Activated CD8-positive, alpha-beta memory T cell treated with anti-CD3 and anti-CD28 coated beads for 1 hour (primary cell): ENCODE data around the gene BMP7.
"Not testable (repeated sequence)": the region's sequence is repeated elsewhere in the genome, so short reads cannot be mapped to it uniquely, and the experiment has no call there.

Experiments
- DNase-seq, 2 donors: peaks; one replicate each; pipeline ENCODE4 v3.0.0-alpha.2; 2020; ENCODE audit warnings: low read depth in 1 of 2; ENCODE audit errors: extremely low read depth in 1 of 2

Gene BMP7

DNA sequence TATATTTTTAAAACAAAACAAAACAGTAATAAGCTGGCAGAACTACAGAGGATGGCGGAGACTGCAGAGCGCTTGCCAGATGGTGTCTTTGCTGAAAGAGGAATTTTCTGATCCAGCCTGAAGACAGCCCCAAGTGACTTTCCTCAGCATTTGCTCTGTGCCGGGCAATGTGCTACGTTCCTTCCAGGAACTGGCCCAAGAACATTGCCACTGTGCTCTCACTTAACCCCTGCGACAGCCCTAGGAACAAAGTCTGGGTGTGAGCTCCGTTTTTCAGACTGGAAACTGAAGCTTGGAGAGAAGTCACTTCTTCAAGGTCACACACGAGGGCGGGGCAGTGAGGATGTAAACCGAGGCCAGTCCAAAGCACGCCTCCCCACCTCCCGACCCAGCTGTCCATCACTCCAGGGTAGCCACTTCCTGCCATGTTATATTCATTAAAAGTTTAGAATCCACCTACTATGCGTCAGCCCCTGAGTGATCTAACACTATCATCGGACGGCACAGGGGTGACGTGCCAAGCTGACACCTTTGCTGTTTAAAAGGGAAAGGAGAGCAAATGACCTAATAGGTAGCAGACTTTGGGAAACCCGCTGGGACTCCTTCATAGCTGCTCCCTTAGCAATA, 22.3 kb upstream of the BMP7 start:
- DNase-seq: no peak

- no peak for DNase-seq
These were observed 21.5 kb upstream of the BMP7 start for GRCh38 chr20:57287901-57288300.

- no peak for DNase-seq
These were observed 20.8 kb upstream of the BMP7 start for GRCh38 chr20:57287007-57287880.

DNA sequence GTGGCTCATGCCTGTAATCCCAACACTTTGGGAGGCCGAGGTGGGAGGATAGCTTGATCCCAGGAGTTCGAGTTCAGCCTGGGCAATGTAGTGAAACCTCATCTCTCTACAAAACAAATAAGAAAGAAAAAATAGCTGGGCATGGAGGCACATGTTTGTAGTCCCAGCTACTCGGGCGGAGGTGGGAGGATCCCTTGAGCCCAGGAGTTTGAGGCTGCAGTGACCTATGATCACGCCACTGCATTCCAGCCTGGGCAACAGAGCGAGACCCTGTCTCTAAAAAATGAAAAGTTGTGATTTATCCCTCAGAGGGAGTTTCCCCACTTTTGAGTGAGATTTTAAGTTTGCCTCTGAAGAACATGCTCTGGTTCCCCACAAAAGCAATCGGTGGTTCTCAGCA, 17.4 kb upstream of the BMP7 start:
- no peak for DNase-seq

- DNase-seq: no peak
These were observed 16.4 kb upstream of the BMP7 start for GRCh38 chr20:57282670-57283361.

DNA sequence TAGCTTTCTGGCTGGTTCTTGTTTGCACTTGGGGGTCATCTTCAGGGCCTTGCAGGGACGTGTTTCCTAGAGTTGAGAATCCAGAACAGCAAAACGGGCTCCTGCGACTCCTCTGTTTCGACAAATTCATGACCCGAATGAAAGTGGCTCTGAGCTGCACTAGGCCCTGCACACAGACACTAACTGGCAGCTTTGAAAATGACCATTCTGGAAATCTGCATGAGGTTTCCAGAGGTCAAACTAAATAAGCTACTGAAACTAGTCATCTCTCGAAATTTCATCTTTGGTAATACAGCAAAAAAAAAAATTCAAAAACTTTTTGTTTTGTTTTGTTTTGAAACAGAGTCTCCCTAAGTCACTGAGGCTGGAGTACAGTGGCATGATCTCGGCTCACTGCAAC, 15.5 kb upstream of the BMP7 start:
- DNase-seq: no peak

- DNase-seq: no peak
These were observed 13.8 kb upstream of the BMP7 start for GRCh38 chr20:57280221-57280620.

DNA sequence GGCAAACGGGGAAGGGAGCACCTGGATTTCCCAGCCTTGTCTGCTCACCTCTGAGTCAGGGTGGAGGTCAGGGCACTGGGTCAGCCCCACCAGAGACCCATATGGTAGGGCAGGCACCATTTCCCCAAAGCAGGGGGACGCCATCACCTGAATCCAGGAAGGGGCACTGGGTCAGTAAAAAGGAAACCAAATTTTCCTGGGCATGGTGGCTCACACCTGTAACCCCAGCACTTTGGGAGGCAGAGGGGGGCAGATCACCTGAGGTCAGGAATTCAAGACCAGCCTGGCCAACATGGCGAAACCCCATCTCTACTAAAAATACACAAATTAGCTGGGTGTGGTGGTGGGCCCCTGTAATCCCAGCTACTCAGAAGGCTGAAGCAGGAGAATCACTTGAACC, 13.1 kb upstream of the BMP7 start:
- not testable (repeated sequence) for DNase-seq

DNA sequence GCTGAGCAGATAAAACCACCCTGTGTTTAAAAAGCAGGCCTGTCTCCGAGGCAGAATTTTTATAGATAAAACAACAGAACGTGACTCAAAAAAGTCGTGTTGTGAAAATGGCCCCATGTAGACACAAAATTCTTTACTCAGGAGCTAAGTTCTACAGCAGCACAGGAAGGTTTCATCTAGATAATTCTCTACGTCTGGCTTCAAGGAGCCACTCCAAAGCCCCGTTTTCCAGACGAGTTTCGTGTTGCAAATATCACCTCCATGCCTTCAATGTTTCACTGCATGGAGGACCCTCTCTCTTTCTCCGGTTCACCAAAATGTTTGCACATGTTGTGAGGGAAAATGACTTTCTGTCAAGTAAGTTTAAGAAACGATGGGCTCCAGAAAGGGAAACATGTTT, 12.0 kb upstream of the BMP7 start:
- DNase-seq: no peak

DNA sequence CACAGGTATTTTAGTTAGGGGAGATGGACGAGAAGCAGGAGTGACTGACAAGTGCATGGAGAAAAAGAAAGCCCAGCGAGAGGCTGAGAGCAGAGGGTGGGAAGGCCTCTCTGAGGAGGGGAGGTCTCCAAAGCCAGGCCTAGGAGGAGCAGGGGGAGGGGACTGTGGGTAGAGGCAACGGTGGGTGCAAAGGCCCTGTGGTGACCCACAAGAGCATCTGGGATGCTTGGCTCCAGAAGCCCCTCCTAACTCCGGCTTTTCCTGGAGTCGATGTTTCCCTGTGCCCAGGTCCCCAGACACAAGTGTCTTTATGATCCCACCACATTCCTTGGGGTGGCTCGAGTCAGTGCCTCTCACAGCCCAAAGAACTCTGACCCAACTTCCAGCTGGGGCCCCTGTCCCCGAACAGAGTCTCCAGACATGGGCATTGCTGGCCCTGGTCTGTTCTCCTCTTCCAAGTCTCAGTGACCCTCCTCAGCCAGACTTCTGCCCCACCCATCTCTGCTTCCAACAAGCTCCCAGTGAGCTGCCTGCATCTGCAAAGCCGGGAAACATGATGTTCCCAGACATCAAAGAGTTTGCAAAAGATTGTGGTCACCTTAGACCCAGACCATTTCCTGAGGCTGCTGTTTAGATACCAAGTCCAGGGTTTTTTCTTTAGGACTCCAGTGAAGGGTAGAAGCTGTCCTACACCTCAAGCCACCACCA, 11.1 kb upstream of the BMP7 start:
- DNase-seq: no peak

DNA sequence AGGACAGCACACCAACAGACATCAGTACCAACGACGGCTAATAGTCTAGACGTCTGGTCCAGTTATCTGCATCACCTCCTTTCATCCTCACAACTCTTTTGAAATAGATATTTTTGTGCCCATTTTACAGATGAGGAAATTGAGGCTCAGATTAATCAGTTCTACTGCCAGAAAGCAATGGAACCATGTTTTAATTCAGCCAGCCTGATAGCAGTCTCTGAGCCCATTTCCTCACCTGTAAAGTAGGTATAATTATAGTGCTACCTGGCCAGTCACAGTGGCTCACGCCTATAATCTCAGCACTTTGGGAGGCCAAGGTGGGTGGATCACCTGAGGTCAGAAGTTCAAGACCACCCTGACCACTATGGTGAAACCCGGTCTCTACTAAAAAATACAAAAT, 9.8 kb upstream of the BMP7 start:
- no peak for DNase-seq

DNA sequence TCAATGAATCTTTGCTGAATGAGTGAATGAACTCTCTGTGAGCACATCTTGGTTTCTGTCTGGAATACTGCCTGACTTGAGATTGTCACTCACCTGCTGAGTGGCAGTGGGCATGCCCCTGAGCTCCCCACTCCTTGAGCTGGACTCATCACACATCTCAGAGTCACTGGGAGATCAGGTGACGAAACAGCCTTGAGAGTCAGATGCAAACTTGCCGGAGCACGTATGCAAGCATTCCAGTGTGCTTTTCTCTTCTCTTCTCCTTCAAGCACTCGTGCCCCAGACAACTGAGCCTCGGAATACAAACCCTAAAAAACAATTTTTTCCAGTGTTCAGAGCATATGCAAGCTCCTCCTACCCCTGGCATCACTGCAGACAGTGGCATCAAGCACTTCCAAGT, 9.4 kb upstream of the BMP7 start:
- no peak for DNase-seq

DNA sequence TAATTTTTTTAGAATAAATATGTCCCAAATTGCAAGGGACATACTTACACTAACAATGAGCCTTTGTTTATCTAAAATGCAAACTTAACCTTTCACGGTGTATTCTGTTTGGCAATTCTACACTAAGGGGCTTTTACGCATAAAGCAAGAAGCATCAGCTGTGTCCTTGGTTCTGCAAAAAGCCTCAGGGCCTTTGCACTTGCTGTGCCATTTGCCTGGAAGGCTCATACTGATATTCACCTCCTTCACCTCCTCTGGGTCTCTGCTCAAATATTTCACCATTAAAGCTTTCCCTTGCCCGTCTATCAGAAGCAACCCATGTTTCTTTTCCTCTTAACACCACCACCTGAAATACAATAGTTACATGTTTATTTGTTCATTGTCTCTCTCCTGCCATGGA, 8.9 kb upstream of the BMP7 start:
- DNase-seq: no peak

- no peak for DNase-seq
These were observed 8.4 kb upstream of the BMP7 start for GRCh38 chr20:57274846-57275245.

DNA sequence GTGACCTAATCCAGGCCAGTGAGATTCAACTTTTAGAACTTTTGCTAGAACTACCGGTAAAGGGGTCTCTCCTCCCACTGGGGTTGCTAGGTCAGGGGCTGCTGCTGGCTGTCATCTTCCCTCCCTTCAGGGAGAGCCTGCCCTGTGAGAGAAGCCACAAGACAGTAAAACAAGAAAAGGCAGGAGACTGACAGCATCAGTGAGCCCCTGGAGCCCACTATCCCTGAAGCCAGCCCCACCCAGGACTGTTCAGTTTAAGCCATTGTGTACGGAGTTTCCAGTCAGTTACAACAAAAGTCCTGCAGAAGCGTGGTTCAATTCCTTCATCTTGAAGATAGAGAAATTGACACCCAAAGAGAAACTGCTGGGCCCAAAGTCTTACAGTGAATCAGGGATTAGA, 7.9 kb upstream of the BMP7 start:
- DNase-seq: no peak

DNA sequence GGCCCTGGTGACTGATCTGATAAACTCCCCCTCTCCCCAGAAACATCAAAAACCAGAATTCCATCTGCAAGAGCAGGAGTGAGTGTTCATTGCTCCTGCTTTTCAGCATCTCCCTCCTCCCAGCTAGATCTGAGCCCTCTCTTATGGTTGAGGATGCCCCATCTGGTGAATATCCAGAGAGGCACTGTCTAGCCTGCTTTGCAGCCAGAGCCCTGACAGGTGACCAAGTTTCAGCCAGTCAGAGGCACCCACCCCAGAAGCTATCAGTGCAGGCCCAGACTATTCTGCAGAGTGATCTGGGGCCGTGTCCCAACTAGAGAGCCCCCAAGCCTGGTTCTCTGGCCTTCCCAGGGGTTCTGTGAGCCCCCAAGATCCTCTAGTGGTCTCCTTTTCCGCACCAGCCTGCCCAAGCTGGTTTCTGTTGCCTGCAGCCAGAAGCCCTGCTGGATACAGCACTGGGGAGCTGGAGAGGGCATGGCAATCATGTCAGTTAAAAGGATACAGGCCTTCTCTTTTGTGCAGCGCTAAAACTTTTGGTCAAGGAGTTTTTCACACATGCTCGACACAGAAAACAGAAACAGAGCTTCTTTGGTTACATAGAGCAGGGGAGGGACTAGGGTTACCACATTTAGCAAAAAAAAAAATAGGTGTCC, 6.6 kb upstream of the BMP7 start:
- DNase-seq: no peak

GRCh38 chr20:57270204-57270984, 4.0 kb upstream of the BMP7 start:
- no peak for DNase-seq

DNA sequence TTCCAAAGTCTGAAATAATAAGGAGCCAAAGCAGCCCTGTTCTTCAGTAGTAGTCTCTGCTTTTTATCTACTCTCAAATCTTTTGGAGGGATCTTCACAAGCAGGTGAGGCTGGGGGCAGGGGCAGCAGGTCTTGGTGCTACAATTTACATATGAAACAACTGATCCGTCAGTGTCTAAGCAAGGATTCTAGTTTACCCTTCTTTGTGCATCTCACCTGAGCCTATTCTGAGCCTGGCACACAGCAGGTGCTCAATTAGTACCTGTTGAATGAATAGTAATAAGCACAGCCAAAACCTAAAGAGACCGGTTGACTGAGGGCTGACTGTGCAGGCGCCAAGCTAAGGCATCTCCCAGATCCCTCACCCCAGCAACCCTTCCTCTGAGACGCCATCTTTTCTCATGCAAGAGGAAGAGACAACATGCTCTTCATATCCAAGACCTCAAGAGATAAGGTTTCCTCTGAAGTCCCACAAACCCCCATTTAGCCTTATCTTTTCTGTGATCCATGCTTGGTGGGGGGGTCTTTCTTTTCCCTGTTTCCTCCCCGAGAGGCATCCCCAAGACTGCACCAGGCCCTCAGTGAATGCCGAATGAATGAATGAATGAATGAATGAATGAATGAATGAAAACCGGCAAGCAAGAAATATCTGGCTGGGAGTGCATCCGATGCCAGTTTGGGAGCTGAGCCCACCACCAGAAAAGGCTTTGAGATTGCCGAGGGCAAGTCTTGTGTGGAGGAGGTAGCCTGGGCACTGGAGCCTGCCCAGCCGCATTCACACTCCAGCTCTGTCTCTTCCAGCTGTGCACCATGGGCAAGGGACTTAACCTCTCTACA, 2.9 kb upstream of the BMP7 start:
- DNase-seq: no peak

DNA sequence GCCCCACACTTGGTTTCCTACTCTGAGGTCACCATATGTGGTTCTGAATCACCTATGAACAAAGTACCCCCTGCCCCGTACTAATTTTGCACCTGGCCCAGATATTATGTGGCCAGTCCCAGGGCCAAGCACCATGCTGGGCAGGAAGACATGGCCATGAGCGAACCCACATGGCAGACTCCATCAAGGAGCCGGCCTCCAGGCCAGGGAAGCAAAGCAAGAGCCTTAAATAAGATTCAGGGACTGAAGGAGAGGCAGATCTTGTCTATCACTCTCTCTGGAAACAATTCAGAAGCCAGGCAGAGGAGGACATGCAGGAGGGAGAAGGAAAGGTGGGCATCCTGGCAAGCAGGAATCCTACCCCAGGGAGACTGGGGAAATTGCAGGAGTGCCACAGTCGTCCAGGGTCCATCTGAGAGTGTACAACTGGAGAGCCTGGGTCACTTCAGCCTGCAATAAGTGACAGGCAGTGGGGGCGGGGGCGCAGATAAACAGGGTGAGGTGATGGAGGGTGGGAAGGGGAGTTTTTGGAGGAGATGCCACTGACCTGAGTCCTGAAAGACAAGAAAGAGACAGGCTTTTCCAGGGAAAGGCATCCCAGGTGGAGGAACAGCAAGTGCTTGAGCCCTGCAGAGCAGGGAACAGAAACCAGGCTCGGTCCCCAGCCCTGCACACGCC, 2.1 kb upstream of the BMP7 start:
- DNase-seq: no peak
